Neural progenitor cell (in vitro differentiated cells): ENCODE measurements around the gene MMADHC. TPM values are rescaled to one million over a fixed set of nuclear protein-coding genes. Genes with fewer than 3 reads are reported as not detected.

Source experiments
- DNase-seq: peaks from one replicate; pipeline ENCODE4 v3.0.0-alpha.2; 2016; ENCODE audit warnings: low spot score
- H2AFZ ChIP-seq: fragments of 200-600 bp; sonication (generic); replicated peaks from 2 replicates; pipeline ENCODE4 v1.6.1; 2016; ENCODE audit warnings: antibody characterized with exemption
- H3F3A ChIP-seq: fragments of 200-600 bp; sonication (generic); 2 replicates; pipeline ENCODE4 v1.6.1; 2016; ENCODE audit warnings: antibody characterized with exemption, low read depth
- H3K27ac ChIP-seq: fragments of 200-600 bp; sonication (generic); 2 replicates; pipeline ENCODE4 v1.5.1; 2016; ENCODE audit warnings: mild to moderate bottlenecking
- H3K27me3 ChIP-seq: fragments of 200-600 bp; sonication (generic); 2 replicates; pipeline ENCODE4 v1.6.1; 2016; ENCODE audit warnings: mild to moderate bottlenecking, moderate library complexity
- H3K36me3 ChIP-seq: fragments of 200-600 bp; sonication (generic); 2 replicates; pipeline ENCODE4 v1.5.1; 2016
- H3K4me1 ChIP-seq: fragments of 200-600 bp; sonication (generic); 2 replicates; pipeline ENCODE4 v1.6.1; 2016; ENCODE audit warnings: mixed run types
- H3K4me2 ChIP-seq: fragments of 200-600 bp; sonication (generic); 2 replicates; pipeline ENCODE4 v1.6.1; 2016
- H3K4me3 ChIP-seq: fragments of 200-600 bp; sonication (generic); 2 replicates; pipeline ENCODE4 v1.5.1; 2016
- H3K79me2 ChIP-seq: fragments of 200-600 bp; sonication (generic); 2 replicates; pipeline ENCODE4 v1.6.1; 2016; ENCODE audit warnings: low read depth
- H3K9ac ChIP-seq: fragments of 200-600 bp; sonication (generic); 2 replicates; pipeline ENCODE4 v1.6.1; 2016
- H3K9me3 ChIP-seq: fragments of 200-600 bp; sonication (generic); 2 replicates; pipeline ENCODE4 v1.5.1; 2016; ENCODE audit warnings: low read depth
- H4K20me1 ChIP-seq: fragments of 200-600 bp; sonication (generic); 2 replicates; pipeline ENCODE4 v1.6.1; 2016; ENCODE audit warnings: low read depth
- H3K27ac Mint-ChIP-seq: 3 replicates; pipeline ENCODE4 v1.8.0; 2021; ENCODE audit warnings: mixed read lengths
- H3K27me3 Mint-ChIP-seq: 2 replicates; pipeline ENCODE4 v1.8.0; 2022; ENCODE audit warnings: low read depth, mild to moderate bottlenecking, inconsistent platforms, moderate library complexity, mixed read lengths; ENCODE audit not compliant: insufficient read depth
- H3K36me3 Mint-ChIP-seq: 3 replicates; pipeline ENCODE4 v1.8.0; 2021; ENCODE audit warnings: mixed read lengths
- H3K4me1 Mint-ChIP-seq: 3 replicates; pipeline ENCODE4 v1.8.0; 2021; ENCODE audit warnings: mixed read lengths
- H3K4me3 Mint-ChIP-seq: 3 replicates; pipeline ENCODE4 v1.8.0; 2021; ENCODE audit warnings: mild to moderate bottlenecking, moderate library complexity, mixed read lengths
- H3K9me3 Mint-ChIP-seq: 3 replicates; pipeline ENCODE4 v1.8.0; 2020; ENCODE audit warnings: mixed read lengths
- EZH2 ChIP-seq: fragments of 200-600 bp; sonication (generic); IDR thresholded peaks from 2 replicates; pipeline ENCODE4 v1.6.1; 2017; ENCODE audit warnings: antibody characterized with exemption, mild to moderate bottlenecking, moderate library complexity
- EZH2phosphoT487 ChIP-seq: fragments of 200-600 bp; sonication (generic); IDR thresholded peaks from 2 replicates; pipeline ENCODE4 v1.6.1; 2017; ENCODE audit warnings: antibody characterized with exemption
- total RNA-seq: library from RNA; depleted of rRNA; stranded (reverse); fragments of >200 nt; gene quantifications from 2 replicates; pipeline ENCODE4 v1.2.3, GENCODE V29; 2015; ENCODE audit warnings: low replicate concordance
- TF ChIP-seq, protein P1 (sequence below): fragments of 200-600 bp; sonication (generic); IDR thresholded peaks from 2 replicates; pipeline ENCODE4 v1.5.1; 2017; ENCODE audit warnings: antibody characterized with exemption, mild to moderate bottlenecking

MMADHC gene
- total RNA-seq, 1 donor from 2014 or later = 178 TPM

DNA sequence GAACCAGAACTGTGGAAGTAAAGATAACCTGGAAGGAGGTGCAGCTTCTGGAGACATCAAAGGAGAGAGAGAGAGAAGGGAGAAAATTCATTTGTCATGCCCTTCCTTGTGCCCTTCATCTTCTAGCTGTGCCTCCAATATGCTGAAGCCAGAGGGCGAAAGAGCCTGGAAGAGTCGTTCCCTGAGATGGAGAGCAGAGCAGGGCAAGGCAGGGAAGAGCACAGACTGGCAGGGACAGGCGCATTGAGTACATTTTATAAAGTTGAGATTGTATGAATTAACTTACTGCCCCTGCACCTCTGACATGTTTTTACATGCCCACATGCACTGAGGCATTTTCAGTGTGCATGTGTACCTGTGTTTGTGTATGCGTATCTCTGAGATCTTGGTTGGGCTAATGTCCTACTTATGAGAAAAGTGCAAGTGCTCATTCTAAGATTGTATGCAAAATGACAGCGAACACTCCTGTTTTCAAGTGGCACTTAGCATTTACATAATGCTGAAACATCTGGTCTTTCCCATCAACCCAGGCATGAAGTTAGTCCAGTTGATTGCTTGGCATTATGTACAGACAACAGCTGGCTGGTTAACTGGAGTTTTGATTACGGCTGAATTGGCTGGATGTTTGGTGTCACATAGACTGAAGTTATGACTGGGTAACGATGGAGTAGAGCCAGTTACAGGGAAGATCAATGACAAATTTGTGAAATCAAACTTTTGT lies 23.7 kb upstream of the MMADHC start:
- H3K9ac ChIP-seq = no peak overlapping the region
- no peaks in the 10 kb centered on the region for H3K27me3 ChIP-seq
- Mint-ChIP-seq H3K4me1 (peaks cover 3% of the 10 kb centered on the region), H3K27ac (no peak overlapping the region), H3K27me3 (peaks cover 3% of the 10 kb centered on the region), H3K4me3 (no peak overlapping the region), H3K9me3 (peaks cover 3% of the 10 kb centered on the region), H3K36me3 (no peaks in the 10 kb centered on the region)
- no peaks in the 10 kb centered on the region for H3K79me2 ChIP-seq
- no peaks in the 10 kb centered on the region for H4K20me1 ChIP-seq
- no peaks in the 10 kb centered on the region for H3K4me1 ChIP-seq
- H3K36me3 ChIP-seq = no peaks in the 10 kb centered on the region
- H3K4me2 ChIP-seq = no peak overlapping the region
- no peak overlapping the region for H3K4me3 ChIP-seq
- TF ChIP-seq, protein P1, sequence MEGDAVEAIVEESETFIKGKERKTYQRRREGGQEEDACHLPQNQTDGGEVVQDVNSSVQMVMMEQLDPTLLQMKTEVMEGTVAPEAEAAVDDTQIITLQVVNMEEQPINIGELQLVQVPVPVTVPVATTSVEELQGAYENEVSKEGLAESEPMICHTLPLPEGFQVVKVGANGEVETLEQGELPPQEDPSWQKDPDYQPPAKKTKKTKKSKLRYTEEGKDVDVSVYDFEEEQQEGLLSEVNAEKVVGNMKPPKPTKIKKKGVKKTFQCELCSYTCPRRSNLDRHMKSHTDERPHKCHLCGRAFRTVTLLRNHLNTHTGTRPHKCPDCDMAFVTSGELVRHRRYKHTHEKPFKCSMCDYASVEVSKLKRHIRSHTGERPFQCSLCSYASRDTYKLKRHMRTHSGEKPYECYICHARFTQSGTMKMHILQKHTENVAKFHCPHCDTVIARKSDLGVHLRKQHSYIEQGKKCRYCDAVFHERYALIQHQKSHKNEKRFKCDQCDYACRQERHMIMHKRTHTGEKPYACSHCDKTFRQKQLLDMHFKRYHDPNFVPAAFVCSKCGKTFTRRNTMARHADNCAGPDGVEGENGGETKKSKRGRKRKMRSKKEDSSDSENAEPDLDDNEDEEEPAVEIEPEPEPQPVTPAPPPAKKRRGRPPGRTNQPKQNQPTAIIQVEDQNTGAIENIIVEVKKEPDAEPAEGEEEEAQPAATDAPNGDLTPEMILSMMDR = peak; percentile 54
- TF ChIP-seq EZH2 = no peak
- no peak for TF ChIP-seq EZH2phosphoT487
- H2AFZ ChIP-seq = no peak overlapping the region
- no peaks in the 10 kb centered on the region for H3K9me3 ChIP-seq
- no peaks in the 10 kb centered on the region for H3F3A ChIP-seq
- peak; percentile 49 for DNase-seq
- no peak overlapping the region for H3K27ac ChIP-seq

GRCh38 chr2:149606251-149606811 lies 18.8 kb upstream of the MMADHC start:
- Histone ChIP-seq H3K9ac (no peak overlapping the region), H3K4me1 (no peaks in the 10 kb centered on the region), H3K27ac (no peak overlapping the region), H3K4me2 (no peak overlapping the region), H3F3A (no peaks in the 10 kb centered on the region), H2AFZ (no peak overlapping the region), H3K36me3 (no peaks in the 10 kb centered on the region), H3K79me2 (no peaks in the 10 kb centered on the region), H4K20me1 (no peaks in the 10 kb centered on the region), H3K4me3 (no peak overlapping the region), H3K27me3 (no peaks in the 10 kb centered on the region), H3K9me3 (no peaks in the 10 kb centered on the region)
- no peak overlapping the region for H3K4me3 Mint-ChIP-seq
- H3K36me3 Mint-ChIP-seq = no peaks in the 10 kb centered on the region
- peaks cover 3% of the 10 kb centered on the region for H3K4me1 Mint-ChIP-seq
- TF ChIP-seq, protein P1 = no peak
- no peak for TF ChIP-seq EZH2
- TF ChIP-seq EZH2phosphoT487 = no peak
- no peaks in the 10 kb centered on the region for H3K27me3 Mint-ChIP-seq
- H3K9me3 Mint-ChIP-seq = peaks cover 9% of the 10 kb centered on the region
- DNase-seq = no peak
- no peak overlapping the region for H3K27ac Mint-ChIP-seq

DNA sequence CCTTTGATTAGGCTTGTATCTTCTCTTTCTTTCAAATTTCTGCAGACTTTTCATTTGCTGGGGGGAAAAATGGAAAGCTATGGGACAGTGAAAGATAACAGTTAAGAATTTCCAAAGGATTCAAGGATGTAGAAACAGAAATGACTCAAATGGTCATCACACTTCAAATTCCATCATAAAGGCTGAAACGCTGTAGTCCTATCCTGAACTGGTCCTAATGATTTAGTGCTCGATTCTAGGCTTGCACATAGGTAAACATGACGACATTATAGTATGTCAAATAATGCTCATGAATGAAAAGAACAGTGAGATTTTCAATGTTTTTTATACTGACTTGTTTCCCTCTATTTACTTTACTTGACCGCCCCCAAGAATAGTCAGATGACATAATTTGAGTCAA lies 15.7 kb upstream of the MMADHC start:
- Mint-ChIP-seq H3K4me1 (no peaks in the 10 kb centered on the region), H3K4me3 (no peak overlapping the region), H3K9me3 (peaks cover 17% of the 10 kb centered on the region), H3K27me3 (no peaks in the 10 kb centered on the region), H3K27ac (no peak overlapping the region), H3K36me3 (peaks cover 2% of the 10 kb centered on the region)
- H3K9me3 ChIP-seq = no peaks in the 10 kb centered on the region
- no peak overlapping the region for H3K9ac ChIP-seq
- no peak for DNase-seq
- no peaks in the 10 kb centered on the region for H4K20me1 ChIP-seq
- no peak overlapping the region for H3K27ac ChIP-seq
- H3K27me3 ChIP-seq = no peaks in the 10 kb centered on the region
- H3K4me3 ChIP-seq = no peak overlapping the region
- H3K4me2 ChIP-seq = no peak overlapping the region
- H3F3A ChIP-seq = no peaks in the 10 kb centered on the region
- no peak for TF ChIP-seq EZH2phosphoT487
- no peak for TF ChIP-seq EZH2
- TF ChIP-seq, protein P1 = no peak
- H3K79me2 ChIP-seq = no peaks in the 10 kb centered on the region
- H2AFZ ChIP-seq = no peak overlapping the region
- no peaks in the 10 kb centered on the region for H3K4me1 ChIP-seq
- no peaks in the 10 kb centered on the region for H3K36me3 ChIP-seq
